Loucy (cell line): ENCODE data around the gene DAB1.

Source experiments
- H2AFZ ChIP-seq: fragments of 200-600 bp; sonication (generic); 2 replicates; pipeline ENCODE4 v1.6.0; 2016; ENCODE audit warnings: antibody characterized with exemption, mild to moderate bottlenecking, low read length, moderate library complexity
- H3F3A ChIP-seq: fragments of 200-600 bp; 2 replicates; pipeline ENCODE4 v1.6.0; 2016; ENCODE audit warnings: antibody characterized with exemption, low read depth, mild to moderate bottlenecking
- H3K27me3 ChIP-seq: fragments of 200-600 bp; sonication (generic); 2 replicates; pipeline ENCODE4 v1.6.1; 2014; ENCODE audit warnings: low read length, mild to moderate bottlenecking; ENCODE audit not compliant: insufficient read depth, poor library complexity, severe bottlenecking
- H3K36me3 ChIP-seq: fragments of 200-600 bp; sonication (generic); 2 replicates; pipeline ENCODE4 v1.6.1; 2016; ENCODE audit warnings: low read length; ENCODE audit not compliant: insufficient read depth
- H3K4me1 ChIP-seq: fragments of 200-600 bp; sonication (generic); 2 replicates; pipeline ENCODE4 v1.5.1; 2014; ENCODE audit warnings: low read length, mild to moderate bottlenecking; ENCODE audit not compliant: insufficient read depth, poor library complexity, severe bottlenecking
- H3K4me2 ChIP-seq: fragments of 200-600 bp; sonication (generic); 2 replicates; pipeline ENCODE4 v1.6.0; 2014; ENCODE audit warnings: antibody characterized with exemption, low read length, low read depth, mild to moderate bottlenecking; ENCODE audit not compliant: poor library complexity, severe bottlenecking
- H3K4me3 ChIP-seq: fragments of 200-600 bp; sonication (generic); 2 replicates; pipeline ENCODE4 v1.5.1; 2014; ENCODE audit warnings: low read length, mild to moderate bottlenecking, mixed read lengths; ENCODE audit not compliant: poor library complexity, severe bottlenecking
- H3K79me2 ChIP-seq: fragments of 200-600 bp; sonication (generic); 2 replicates; pipeline ENCODE4 v1.6.1; 2014; ENCODE audit warnings: low read length; ENCODE audit not compliant: insufficient read depth
- H3K9ac ChIP-seq: fragments of 200-600 bp; sonication (generic); 2 replicates; pipeline ENCODE4 v1.6.0; 2014; ENCODE audit warnings: mild to moderate bottlenecking, low read depth, low read length, moderate library complexity; ENCODE audit not compliant: poor library complexity, severe bottlenecking
- H3K9me2 ChIP-seq: fragments of 200-600 bp; sonication (generic); replicated peaks from 2 replicates; pipeline ENCODE4 v1.6.1; 2016; ENCODE audit warnings: low read depth, low read length, mixed read lengths
- H3K9me3 ChIP-seq: fragments of 200-600 bp; sonication (generic); 2 replicates; pipeline ENCODE4 v1.6.1; 2014; ENCODE audit warnings: mild to moderate bottlenecking, antibody characterized with exemption, low read length, low read depth; ENCODE audit not compliant: insufficient read depth
- H4K20me1 ChIP-seq: fragments of 200-600 bp; sonication (generic); 2 replicates; pipeline ENCODE4 v1.6.0; 2014; ENCODE audit warnings: antibody characterized with exemption, low read length, mild to moderate bottlenecking; ENCODE audit not compliant: insufficient read depth, poor library complexity, severe bottlenecking
- CTCF ChIP-seq: fragments of 200-600 bp; sonication (generic); conservative IDR thresholded peaks from 2 replicates; pipeline ENCODE4 v1.5.1; 2014; ENCODE audit warnings: mild to moderate bottlenecking, antibody characterized with exemption, low read length
- EZH2phosphoT487 ChIP-seq: fragments of 200-600 bp; IDR thresholded peaks from 2 replicates; pipeline ENCODE4 v1.6.1; 2018; ENCODE audit warnings: antibody characterized with exemption, mild to moderate bottlenecking, moderate library complexity, borderline replicate concordance

Gene DAB1

DNA sequence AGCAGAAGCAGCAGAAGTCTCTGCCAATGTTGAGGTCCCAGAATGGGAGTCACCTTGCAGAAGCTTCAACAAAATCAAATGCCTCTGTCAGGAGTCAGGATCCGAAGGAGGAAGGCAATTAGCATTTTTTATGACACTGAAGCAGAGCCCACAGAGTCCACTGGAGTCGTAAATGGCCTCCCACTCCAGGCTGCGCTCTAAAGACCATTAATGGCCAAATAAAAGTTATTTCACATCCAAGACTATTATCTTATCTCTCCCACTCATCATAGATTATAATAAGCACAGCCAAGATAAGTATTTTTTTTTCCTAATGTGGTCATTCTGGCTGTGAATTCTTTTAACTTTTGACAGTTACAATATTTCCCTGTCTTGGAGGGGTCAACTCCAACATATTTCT lies 267.0 kb downstream of the DAB1 start:
- Histone ChIP-seq H3K36me3 (no peaks in the 10 kb centered on the region), H3K27me3 (no peaks in the 10 kb centered on the region), H2AFZ (no peak overlapping the region), H3F3A (no peaks in the 10 kb centered on the region), H3K9me2 (no peaks in the 10 kb centered on the region), H3K9me3 (no peaks in the 10 kb centered on the region), H3K4me1 (no peaks in the 10 kb centered on the region), H3K79me2 (no peaks in the 10 kb centered on the region), H3K4me3 (no peak overlapping the region), H3K9ac (no peak overlapping the region), H4K20me1 (no peaks in the 10 kb centered on the region), H3K4me2 (no peak overlapping the region)
- TF ChIP-seq CTCF (no peak), EZH2phosphoT487 (no peak)

DNA sequence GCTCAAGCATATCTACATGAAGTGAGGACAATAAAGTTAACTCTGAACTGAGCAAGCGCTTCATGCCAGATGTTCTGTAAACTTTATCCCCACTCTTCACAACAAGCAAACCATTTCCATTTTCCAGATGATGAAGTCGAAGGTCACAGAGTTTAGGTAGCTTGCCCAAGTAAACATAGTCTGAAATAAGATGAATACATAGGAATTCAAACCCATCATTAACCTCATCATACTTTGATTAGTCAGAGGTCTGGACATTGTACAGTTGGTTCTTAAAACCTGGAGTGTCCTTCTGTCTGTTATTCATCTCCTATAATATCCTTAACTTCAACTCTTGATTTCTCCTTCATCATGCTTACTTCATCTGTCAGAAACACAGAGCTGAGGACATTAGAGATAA lies 277.8 kb downstream of the DAB1 start:
- Histone ChIP-seq H3K4me1 (no peaks in the 10 kb centered on the region), H3K27me3 (no peaks in the 10 kb centered on the region), H3F3A (no peaks in the 10 kb centered on the region), H2AFZ (no peak overlapping the region), H3K9me3 (no peaks in the 10 kb centered on the region), H3K4me3 (no peak overlapping the region), H3K9me2 (no peaks in the 10 kb centered on the region), H3K9ac (no peak overlapping the region), H3K36me3 (no peaks in the 10 kb centered on the region), H3K4me2 (no peak overlapping the region), H4K20me1 (no peaks in the 10 kb centered on the region), H3K79me2 (no peaks in the 10 kb centered on the region)
- no peak for TF ChIP-seq EZH2phosphoT487
- no peak for TF ChIP-seq CTCF

GRCh38 chr1:57142999-57143398 lies 280.9 kb downstream of the DAB1 start:
- TF ChIP-seq EZH2phosphoT487, result no peak
- no peak for TF ChIP-seq CTCF
- Histone ChIP-seq H4K20me1 (no peaks in the 10 kb centered on the region), H3K4me1 (no peaks in the 10 kb centered on the region), H3F3A (no peaks in the 10 kb centered on the region), H3K9me2 (no peaks in the 10 kb centered on the region), H3K79me2 (no peaks in the 10 kb centered on the region), H3K9me3 (no peaks in the 10 kb centered on the region), H3K4me2 (no peak overlapping the region), H2AFZ (no peak overlapping the region), H3K9ac (no peak overlapping the region), H3K27me3 (no peaks in the 10 kb centered on the region), H3K36me3 (no peaks in the 10 kb centered on the region), H3K4me3 (no peak overlapping the region)
